CD4-positive, alpha-beta T cell treated with Interleukin-2 at 100 ng/mL for 4 hours (primary cell): ENCODE results near the gene RABEPK.
A peak's percentile ranks its signal among the peaks of the same experiment; 100 is the strongest.
"Not testable (repeated sequence)": the region's sequence is repeated elsewhere in the genome, so short reads cannot be mapped to it uniquely, and the experiment has no call there.

Source experiments
- DNase-seq: peaks from one replicate; pipeline ENCODE4 v3.0.0-alpha.2; 2020; ENCODE audit warnings: low spot score

The RABEPK gene, protein sequence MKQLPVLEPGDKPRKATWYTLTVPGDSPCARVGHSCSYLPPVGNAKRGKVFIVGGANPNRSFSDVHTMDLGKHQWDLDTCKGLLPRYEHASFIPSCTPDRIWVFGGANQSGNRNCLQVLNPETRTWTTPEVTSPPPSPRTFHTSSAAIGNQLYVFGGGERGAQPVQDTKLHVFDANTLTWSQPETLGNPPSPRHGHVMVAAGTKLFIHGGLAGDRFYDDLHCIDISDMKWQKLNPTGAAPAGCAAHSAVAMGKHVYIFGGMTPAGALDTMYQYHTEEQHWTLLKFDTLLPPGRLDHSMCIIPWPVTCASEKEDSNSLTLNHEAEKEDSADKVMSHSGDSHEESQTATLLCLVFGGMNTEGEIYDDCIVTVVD

GRCh38 chr9:125200216-125201047 lies at the start of gene RABEPK:
RABEPK (plus strand) TSS chr9:125200542; CDS start chr9:125203014, 2,472 bp downstream.
- peak; percentile 87 for DNase-seq

- no peak for DNase-seq
Observed at GRCh38 chr9:125151730-125152129, 48.6 kb upstream of the RABEPK start.

- no peak for DNase-seq
Observed at GRCh38 chr9:125153712-125154367, 46.5 kb upstream of the RABEPK start.

DNA sequence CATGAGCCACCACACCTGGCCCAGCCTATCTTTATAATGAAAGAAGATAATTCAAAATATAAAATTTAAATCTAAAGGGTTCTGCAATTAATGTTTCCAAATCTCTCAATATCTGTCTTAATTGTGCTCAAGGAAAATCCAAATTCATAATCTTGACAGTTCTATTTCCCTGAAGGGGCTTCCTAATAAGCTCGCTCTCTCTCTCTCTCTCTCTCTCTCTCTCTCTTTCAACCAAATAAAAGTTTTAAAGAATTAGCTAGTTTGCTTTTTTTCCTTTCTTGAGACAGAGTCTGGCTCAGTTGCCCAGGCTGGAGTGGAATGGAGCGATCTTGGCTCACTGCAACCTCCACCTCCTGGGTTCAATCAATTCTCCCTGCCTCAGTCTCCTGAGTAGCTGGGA lies 43.8 kb upstream of the RABEPK start:
- no peak for DNase-seq

GRCh38 chr9:125160750-125161149 lies 39.6 kb upstream of the RABEPK start:
- DNase-seq = no peak

GRCh38 chr9:125161284-125161918 lies 38.9 kb upstream of the RABEPK start:
- no peak for DNase-seq

- DNase-seq = not testable (repeated sequence)
Observed at GRCh38 chr9:125162891-125163290, 37.5 kb upstream of the RABEPK start.

DNA sequence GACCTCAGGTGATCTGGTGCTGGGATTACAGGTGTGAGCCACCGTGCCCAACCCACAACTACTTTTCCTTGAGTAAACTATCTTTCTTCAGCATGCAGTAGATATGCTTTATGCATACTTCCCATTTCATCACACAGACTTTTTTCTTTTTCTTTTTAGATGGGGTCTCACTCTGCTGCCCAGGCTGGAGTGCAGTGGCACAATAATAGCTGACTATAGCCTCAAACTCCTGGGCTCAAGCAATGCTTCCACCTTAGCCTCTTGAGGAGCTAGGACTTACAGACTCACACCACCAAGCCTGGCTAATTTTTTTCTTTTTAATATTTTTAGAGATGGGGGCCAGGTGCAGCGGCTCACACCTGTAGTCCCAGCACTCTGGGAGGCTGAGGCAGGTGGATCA lies 33.6 kb upstream of the RABEPK start:
- no peak for DNase-seq

- DNase-seq = no peak
Observed at GRCh38 chr9:125169895-125170294, 30.4 kb upstream of the RABEPK start.

- DNase-seq = no peak
Observed at GRCh38 chr9:125172031-125172755, 28.1 kb upstream of the RABEPK start.

DNA sequence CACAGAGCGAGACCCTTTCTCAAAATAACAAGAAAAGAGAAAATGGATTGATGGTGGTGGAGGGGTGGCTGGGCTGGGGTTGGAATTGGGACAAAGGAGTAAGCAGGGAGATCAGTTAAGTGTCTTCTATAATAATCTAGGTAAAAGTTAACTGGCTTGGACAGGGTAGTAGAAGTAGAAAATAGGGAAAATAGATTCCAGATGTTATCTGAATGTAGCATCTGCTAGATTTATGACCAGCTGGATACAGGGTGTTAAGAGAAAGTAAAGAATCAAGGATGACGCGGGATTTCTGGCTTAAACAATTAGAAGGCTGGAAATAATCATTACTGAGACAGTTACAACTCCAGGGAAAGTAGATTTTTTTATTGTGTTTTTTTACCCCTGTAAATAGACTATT lies 23.7 kb upstream of the RABEPK start:
- no peak for DNase-seq

DNA sequence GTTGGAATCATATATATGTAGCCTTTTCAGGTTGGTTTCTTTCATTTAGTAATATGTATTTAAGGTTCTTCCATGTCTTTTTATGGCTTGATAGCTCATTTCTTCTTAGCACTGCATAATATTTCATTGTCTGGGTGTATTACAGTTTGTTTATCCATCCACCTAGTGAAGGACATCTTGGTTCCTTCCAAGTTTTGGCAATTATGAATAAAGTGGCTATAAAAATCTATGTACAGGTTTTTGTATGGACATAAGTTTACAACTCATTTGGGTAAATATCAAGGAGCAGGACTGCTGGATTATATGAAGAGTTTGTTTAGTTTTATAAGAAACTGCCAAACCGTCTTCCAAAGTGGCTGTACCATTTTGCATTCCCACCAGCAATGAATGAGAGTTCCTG lies 22.5 kb upstream of the RABEPK start:
- DNase-seq = no peak

DNA sequence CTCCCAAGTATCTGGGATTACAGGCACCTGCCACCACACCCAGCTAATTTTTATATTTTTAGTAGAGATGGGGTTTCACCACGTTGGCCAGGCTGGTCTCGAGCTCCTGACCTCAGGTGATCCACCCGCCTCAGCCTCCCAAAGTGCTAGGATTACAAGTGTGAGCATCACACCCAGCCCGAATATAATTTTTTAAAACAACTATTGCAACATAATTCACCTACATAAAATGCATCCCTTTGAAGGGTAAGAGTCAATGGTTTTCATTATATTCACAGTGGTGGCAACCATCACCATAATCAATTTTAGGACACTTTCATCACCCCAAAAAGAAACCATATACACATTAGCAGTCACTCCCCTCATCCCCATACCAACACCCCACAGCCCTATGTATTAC lies 20.6 kb upstream of the RABEPK start:
- DNase-seq = not testable (repeated sequence)

GRCh38 chr9:125180876-125181275 lies 19.5 kb upstream of the RABEPK start:
- no peak for DNase-seq

DNA sequence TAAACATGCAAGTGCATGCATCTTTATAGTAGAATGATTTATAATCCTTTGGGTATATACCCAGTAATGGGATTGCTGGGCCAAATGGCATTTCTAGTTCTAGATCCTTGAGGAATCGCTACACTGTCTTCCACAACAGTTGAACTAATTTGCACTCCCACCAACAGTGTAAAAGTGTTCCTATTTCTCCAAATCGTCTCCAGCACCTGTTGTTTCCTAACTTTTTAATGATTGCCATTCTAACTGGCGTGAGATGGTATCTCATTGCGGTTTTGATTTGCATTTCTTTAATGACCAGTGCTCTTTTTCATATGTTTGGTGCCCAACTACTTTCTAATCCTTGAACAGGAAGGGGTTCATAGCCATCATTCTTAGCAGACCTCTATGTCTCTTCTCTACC lies 18.6 kb upstream of the RABEPK start:
- not testable (repeated sequence) for DNase-seq

DNA sequence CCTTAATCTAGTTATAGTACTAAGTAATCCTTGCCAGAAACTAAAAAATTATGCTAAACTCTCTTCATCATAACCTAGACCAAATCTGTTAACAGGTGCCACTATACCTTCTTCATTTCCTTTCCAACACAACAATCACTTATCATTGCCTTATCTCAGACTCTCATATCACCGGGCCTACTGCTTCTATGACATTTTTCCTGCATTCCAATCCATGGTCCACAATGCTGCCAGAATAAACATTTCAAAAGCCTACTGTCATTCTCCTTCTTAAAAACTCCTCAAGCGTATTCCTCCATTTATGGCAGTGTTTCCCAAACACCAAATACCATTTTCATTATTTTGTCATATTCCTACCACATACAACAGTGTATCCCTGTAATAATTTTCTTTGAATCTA lies 17.3 kb upstream of the RABEPK start:
- DNase-seq = no peak

DNA sequence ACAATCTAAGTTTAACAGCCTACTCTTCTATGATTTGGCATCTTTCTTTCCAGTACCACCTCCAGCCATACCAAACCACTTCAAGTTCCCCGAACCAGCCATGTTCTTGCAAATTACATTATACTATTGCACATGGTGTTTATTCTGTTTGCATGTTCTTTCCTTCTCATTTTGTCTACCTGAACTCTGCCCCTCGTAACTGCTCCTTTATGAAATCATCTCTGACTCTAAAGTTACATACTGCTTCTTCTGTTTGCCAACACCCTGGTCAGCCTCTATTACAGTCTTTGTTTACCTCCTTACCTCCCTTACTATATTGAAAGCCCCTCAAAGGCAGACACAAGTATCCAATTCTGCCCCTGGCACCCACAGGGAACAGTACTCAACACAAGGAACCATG lies 16.8 kb upstream of the RABEPK start:
- no peak for DNase-seq

DNA sequence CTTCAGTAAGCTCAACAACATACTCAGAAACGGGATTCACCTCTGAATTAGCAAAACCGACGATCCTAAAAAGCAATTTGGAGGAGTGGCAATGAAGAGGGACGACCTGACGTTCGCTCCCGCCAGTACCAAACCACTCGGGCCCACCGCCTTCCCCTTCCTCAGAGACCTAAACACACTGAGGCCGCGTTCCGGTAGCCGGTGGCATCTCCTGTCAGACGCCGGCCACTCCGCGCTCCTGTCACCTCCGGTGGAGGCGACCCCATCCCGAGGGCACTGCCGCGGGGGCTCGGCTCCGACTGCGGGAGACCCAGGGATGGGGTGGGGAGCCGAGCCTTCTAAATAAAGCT lies 11.4 kb upstream of the RABEPK start:
- peak; percentile 12 for DNase-seq

GRCh38 chr9:125189361-125190289 lies 10.7 kb upstream of the RABEPK start, which contains the start of gene PPP6C:
PPP6C (minus strand) TSS chr9:125189803; CDS start chr9:125189718, 85 bp downstream.
- DNase-seq = peak; percentile 96

GRCh38 chr9:125190361-125190801 lies 10.0 kb upstream of the RABEPK start:
- peak; percentile 6 for DNase-seq
